Midbrain (tissue), 1 donor: ENCODE results near the gene CDIP1.
"Not testable (repeated sequence)": the region's sequence is repeated elsewhere in the genome, so short reads cannot be mapped to it uniquely, and the experiment has no call there.

Source experiments
- DNase-seq: peaks from one replicate; lab custom pipeline; 2025; lab: John Stamatoyannopoulos, UW

CDIP1 gene

DNA sequence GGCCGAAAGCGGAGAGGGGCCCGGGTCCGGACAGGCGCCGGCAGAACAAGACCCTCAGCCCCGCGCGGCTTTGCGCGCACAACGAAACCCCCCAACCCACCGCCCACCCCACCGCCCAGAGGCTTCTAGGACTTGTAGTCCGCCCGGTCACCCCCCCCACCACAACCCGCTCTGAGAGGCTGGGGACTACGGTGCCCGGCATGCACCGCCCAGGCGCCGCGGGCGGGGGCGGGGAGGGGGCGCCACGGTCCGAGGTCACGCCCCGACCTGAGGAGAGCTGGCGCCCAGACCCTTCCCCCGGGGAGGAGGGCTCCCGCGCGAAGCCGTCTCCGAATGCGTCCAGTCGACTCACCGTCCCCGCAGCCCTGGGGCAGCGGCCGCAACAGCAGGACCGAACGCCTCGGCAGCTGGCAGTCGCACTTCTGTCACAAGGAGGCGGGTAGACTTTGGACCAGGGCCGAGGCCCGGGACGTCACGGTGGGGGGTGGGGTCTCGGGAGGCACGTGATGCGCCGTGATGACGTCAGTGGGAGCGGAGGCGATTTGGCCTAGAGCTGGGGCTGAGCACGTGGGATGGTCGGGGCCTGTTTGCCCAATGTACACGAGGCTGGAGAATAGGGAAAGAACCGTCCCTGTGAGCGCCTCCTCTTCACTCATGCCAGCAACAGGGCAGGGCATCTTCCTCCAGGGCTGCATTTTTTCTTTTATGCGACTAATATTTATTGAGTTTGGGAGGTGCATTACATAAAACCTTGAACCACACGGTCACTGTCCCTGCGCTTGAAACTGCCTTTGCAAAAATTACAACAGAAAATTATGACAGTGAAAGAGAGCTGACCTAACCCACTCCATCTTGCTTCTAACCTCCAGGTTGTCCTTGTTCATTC is at the start of gene CDIP1:
TSS of gene CDIP1 (minus strand) at position 424 of the 886 bp plus-strand sequence. CDS start 24,643 bp downstream, outside the sequence.
- DNase-seq, result peak; percentile 97

GRCh38 chr16:4586291-4586690 is 47.7 kb upstream of the CDIP1 start:
- no peak for DNase-seq

DNA sequence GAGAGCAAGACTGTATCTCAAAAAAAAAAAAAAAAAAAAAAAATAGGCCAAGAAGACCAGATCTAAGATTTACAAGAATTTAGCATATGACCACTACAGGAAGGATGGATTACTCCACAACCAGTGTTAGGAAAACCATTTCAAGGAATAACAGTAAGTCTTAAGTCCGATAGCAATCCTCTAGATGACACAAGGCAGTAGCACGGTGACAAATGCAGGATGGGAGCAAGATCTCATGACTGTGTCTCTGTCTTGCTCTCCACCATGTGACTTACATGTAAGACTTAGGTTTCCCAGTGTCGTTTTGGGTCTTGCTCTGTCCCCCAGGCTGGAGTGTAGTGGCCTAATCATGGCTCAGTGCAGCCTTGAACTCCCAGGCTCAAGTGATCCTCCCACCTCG is 45.3 kb upstream of the CDIP1 start:
- no peak for DNase-seq

DNA sequence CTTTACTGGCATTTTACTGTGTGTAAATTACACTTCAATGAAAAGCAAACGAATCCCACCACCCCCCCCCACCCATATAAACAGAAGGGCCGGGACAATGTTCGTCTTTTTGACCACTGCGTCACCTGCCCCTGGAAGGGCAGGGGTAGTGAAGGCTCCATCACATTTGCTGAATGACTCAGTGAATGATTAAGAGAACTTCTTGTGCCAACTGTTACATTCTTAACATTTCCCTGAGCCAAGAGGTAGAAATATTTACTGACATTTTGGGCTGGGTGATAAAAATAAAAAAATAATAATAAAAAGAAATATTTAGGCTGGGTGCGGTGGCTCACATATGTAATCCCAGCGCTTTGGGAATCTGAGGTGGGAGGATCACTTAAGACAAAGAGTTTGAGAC is 41.7 kb upstream of the CDIP1 start:
- DNase-seq, result no peak

- no peak for DNase-seq
Observed at GRCh38 chr16:4578961-4579530, 40.5 kb upstream of the CDIP1 start.

- DNase-seq, result no peak
Observed at GRCh38 chr16:4576008-4576407, 37.4 kb upstream of the CDIP1 start.

- no peak for DNase-seq
Observed at GRCh38 chr16:4574919-4575705, 36.5 kb upstream of the CDIP1 start.

DNA sequence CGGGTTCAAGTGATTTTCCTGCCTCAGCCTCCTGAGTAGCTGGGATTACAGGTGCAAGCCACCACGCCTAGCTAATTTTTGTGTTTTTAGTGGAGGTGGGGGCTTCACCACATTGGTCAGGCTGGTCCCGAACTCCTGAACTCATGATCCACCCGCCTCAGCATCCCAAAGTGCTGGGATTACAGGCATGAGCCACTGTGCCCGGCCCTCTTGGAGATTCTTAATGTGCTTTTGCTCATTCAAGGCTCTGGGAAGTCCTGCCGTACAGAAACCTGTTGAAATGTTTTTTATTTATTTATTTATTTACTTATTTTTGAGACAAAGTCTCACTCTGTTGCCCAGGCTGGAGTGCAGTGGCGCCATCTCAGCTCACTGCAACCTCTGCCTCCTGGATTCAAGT is 35.4 kb upstream of the CDIP1 start:
- DNase-seq, result not testable (repeated sequence)

GRCh38 chr16:4572715-4573114 is 34.1 kb upstream of the CDIP1 start:
- DNase-seq, result no peak

DNA sequence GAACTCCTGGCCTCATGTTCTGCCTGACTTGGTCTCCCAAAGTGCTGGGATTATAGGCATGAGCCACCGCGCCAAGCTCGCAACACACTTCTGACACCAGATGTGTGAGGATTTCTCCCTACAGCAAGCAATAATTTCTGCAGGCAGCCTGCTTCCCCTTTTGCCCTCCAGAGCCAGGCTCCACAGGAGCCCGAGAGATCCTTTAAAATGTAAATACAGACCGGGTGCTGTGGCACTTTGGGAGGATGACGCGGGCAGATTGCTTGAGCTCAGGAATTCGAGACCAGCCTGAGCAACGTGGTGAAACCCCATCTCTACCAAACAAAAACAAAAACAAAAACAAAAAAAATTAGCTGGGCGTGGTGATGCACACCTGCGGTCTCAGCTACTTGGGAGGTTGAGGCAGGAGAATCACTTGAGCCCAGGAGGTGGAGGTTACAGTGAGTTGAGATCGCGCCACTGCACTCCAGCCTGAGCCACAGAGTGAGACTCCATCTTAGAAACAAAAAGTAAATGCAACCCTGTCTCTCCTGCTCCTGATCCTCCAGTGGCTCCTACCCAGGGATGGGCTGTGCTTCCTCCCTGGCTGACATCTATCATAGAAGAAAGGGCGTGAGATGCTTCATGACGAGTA is 32.2 kb upstream of the CDIP1 start:
- no peak for DNase-seq

DNA sequence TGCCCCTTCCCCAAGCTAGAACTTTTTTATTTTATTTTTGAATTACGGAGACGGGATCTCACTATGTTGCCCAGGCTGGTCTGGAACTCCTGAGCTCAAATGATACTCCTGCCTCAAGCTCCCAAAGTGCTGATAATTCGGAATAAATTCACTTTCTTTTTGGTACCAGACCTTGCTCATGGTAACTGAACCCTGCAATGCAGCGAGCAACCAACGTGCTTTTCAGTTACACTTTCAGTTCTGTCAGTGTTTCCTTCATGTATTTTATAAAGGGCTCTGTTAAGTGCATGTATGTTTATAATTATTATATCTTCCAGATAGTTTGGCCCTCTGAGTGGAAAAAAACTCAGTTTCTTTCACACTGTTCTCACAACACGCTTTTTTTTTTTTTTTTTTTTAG is 31.5 kb upstream of the CDIP1 start:
- DNase-seq, result no peak

- no peak for DNase-seq
Observed at GRCh38 chr16:4566144-4566543, 27.6 kb upstream of the CDIP1 start.

- DNase-seq, result no peak
Observed at GRCh38 chr16:4564661-4565267, 26.2 kb upstream of the CDIP1 start.

DNA sequence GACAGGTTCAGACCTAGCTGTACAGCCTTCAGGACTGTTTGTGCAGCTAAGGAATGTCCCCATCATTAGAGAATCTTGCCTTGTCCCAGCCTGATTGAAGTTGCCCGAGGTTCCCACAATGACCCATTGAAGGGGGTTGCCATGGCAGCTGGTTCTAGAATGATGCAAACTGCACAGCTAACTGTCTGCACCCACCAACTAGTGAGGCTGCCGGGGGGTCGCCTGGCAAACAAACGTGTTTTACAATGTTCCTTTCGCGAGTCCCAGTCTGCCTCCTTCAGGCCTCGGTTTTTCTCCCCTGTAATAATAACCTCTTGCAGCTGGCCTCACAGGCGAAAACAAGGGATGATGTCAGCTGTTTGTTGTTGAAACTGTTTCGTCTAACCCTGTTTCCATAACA is 23.0 kb upstream of the CDIP1 start:
- peak; percentile 60 for DNase-seq

DNA sequence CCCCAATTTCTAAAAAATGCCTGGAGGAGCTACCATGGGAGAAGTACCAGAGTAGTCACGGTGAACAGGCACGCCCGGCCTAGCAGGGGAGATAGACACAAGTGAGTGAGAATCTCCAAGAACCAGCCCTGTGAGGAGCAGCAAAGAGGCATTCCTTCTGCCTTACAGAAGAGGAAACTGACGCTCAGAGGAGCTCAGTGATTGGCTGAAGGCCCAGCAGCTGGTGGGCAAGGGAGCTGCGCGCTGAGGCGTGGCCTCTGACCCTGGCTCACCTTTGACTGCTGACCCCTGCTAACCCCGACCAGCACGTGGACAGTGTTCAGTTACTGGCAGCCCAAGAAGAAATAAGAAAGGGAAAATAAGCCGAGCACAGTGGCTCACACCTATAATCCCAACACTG is 19.4 kb upstream of the CDIP1 start:
- no peak for DNase-seq

DNA sequence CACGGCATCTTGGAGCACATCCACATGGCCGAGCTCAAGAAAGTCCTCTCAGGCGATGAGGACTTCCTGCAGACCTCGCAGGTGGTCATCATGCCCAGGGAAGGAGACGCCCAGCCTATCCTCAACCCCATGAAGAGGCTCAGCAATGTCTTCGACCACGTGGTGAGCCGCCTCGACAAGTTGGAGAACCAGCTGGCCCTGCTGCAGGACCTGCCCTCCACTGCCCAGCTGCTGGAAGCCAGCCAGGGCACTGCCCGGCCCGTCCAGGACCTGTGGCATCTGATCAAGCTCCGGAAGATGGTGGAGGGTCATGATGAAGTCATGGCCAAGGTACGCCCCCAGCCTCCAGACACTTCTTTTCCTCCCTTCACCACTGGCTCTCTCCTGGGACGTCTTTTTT is 18.0 kb upstream of the CDIP1 start:
- no peak for DNase-seq

DNA sequence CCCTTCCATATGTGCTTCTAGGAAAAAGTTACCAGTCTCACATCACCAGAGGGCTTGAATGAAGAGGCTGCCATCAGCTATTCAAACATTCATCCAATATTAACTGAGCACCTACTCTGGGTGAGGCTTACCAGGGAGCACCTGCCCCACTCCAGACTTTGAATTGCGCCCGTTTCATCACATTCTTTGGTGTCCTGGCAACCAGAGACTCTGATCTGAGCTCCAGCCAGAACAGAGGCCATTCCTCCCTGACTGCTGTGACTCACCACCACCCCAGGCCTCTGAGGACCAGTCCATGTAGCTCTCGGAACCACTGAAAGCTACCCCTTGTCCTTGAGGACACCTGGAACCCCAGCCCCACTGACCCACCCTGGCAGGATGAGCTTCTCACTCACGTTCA is 17.5 kb upstream of the CDIP1 start, which contains the start of gene C16orf96:
TSS of gene C16orf96 (plus strand) at position 229 of the 400 bp plus-strand sequence. CDS start at position 379, 150 bp downstream.
- no peak for DNase-seq

DNA sequence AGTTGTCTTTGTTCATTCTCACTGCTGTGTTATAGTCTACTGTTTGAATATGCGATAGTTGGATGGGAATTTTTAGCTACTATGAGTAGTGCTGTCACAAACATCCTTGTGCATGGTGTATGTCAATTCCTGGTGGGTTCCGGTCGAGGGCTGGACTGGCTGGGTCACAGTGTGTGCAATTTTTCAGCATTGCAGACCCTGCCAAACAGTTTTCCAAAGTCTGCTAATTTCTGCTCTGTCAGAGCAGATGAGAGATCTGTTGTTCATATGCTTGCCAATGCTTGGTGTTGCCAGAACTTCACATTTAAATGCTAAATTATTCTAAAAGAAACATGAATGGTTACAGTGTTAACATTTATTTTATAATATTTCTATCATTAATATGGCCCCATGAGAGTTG is 14.0 kb upstream of the CDIP1 start:
- no peak for DNase-seq

- DNase-seq, result no peak
Observed at GRCh38 chr16:4550591-4550990, 12.0 kb upstream of the CDIP1 start.

DNA sequence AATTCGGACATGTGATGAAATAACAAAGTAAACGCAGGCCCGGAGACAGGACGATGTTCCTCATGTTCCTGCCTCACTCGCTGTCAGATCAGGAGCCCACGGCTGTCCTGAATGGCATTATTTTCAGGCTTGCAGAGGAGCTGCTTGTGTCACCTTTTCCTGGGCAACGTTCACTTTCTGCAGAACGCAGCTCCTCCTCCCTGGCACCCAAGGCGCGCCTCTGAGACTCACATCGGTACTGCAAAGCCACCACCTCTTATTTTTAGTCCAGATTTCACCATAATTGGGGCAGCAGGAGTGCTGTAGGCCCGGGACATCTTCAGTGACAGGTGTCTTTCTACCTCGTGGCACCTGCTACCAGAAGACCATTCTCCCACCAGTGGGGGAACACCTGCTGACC is 9.6 kb upstream of the CDIP1 start:
- DNase-seq, result no peak

DNA sequence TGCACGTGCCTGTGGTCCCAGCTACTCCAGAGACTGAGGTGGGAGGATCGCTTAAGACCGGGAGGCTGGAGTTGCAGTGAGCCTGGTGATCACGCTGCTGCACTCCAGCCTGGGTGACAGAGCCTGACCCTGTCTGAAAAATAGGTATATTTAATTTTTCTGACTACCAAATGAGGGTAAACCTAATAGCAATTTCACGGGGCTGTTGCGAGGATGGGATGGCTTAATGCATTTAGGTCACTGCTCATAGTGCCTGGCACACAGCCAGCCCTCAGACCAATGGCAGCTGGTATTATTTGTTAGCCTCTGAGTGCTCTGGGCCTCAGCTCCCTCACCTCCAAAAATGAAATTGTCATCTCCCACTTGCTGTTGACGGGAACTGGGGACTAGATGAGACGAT is 5.9 kb upstream of the CDIP1 start:
- DNase-seq, result no peak
